ENCODE results near the gene RPTOR. TPM values are rescaled to one million over a fixed set of nuclear protein-coding genes. Genes with fewer than 3 reads are reported as not detected.
A peak's percentile ranks its signal among the peaks of the same experiment; 100 is the strongest.

The RPTOR gene
- total and polyA plus RNA-seq, 2 donors (not counting 1 experiment from before 2014, with no cell fraction given) = 6.7 to 22.8 TPM

DNA sequence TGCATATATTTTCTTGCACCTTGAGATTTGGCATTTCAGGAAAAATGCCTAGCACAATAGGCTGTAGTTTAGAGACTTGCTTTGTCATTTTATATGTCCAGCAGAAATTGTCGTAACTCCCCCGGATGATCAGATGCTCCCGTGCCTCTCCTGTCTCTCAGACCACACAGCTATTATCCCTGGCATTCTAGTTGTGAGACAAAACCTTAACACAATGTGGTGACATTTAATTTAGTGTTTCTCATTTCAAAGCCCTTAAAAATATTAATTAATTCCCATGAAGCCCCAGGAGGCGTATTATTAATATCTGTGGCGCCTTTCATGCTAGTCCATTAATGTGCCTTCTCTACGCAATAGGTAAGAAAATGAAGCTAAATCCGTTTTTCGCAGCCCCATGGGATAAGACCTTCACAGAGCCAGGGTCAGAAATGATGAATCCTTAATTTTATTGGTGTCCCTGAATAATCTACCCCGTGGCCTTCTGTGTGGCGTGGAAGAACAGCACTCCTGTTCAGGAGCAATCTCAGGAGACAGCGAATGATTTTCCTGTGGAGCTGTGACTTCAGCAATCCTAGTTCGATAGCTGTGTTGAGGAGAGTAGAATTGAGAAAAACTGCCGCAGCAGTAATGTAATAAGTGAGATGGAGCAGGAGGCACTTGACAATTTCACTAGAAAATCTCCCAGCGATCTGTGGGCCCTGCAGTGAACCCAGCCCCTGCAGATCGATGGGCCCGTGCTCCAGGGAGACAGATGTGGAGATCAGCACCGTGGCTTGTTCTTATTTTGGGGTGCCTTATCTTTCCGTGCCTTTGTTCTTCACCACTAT, 157.9 kb downstream of the RPTOR start:
- no peak for TF ChIP-seq EZH2 (IDR thresholded peaks at IDR 0.05; ENCODE audit: low read length, missing control alignments)
- TF ChIP-seq, protein P1, sequence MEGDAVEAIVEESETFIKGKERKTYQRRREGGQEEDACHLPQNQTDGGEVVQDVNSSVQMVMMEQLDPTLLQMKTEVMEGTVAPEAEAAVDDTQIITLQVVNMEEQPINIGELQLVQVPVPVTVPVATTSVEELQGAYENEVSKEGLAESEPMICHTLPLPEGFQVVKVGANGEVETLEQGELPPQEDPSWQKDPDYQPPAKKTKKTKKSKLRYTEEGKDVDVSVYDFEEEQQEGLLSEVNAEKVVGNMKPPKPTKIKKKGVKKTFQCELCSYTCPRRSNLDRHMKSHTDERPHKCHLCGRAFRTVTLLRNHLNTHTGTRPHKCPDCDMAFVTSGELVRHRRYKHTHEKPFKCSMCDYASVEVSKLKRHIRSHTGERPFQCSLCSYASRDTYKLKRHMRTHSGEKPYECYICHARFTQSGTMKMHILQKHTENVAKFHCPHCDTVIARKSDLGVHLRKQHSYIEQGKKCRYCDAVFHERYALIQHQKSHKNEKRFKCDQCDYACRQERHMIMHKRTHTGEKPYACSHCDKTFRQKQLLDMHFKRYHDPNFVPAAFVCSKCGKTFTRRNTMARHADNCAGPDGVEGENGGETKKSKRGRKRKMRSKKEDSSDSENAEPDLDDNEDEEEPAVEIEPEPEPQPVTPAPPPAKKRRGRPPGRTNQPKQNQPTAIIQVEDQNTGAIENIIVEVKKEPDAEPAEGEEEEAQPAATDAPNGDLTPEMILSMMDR (conservative IDR thresholded peaks at IDR 0.05 in 1 of 2, IDR thresholded peaks at IDR 0.05 in 1 of 2; ENCODE audit: low read depth in 1 of 2, low read length in 2 of 2) = no peak
- H3K79me2 ChIP-seq (ENCODE audit: control insufficient read depth, insufficient read depth, low read length) = peaks cover 5% of the 10 kb centered on the region
- peaks cover 12% of the 10 kb centered on the region for H3K4me1 ChIP-seq (ENCODE audit: control insufficient read depth, extremely low read depth, insufficient read depth, low read length)
- no peaks in the 10 kb centered on the region for H3K9me3 ChIP-seq (ENCODE audit: control insufficient read depth, insufficient read depth, low read depth, low read length)
- H3K36me3 ChIP-seq (ENCODE audit: control insufficient read depth, insufficient read depth, low read length) = no peaks in the 10 kb centered on the region
- H3K27ac ChIP-seq (ENCODE audit: insufficient read depth, low read length) = no peak overlapping the region
- H4K20me1 ChIP-seq (ENCODE audit: control insufficient read depth, extremely low read depth, insufficient read depth, low read length) = no peaks in the 10 kb centered on the region
- H3K27me3 ChIP-seq (ENCODE audit: control insufficient read depth, insufficient read depth, low read length) = no peaks in the 10 kb centered on the region
- no peak for DNase-seq (ENCODE audit: low read depth in 2 of 2)
- H3K4me3 ChIP-seq (replicated peaks in 1 of 4; ENCODE audit: control extremely low read depth in 1 of 4, insufficient read depth in 1 of 4, low read depth in 3 of 4, low read length in 4 of 4) = no peak overlapping the region
- H2AFZ ChIP-seq (ENCODE audit: low read length) = no peak overlapping the region
- no peak overlapping the region for H3K9ac ChIP-seq (ENCODE audit: insufficient read depth, low read length)
- H3K4me2 ChIP-seq (ENCODE audit: extremely low read depth, insufficient read depth, low read length) = no peak overlapping the region

DNA sequence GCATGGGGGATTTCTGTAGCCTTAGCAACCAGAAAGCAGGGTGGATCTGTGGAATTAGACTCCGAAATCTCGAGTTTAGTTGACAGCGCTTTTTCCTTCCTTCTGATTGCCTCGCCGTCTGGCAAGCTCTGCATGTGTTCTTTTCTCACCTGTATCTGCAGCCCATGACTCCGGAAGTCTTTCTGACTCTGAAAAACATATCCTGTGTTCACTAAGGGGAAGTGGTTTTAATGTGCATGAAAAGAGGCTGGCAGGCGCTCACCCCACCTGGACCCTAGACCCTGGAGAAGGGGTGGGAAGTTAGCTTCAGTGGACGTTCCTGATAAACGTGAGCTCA, 158.5 kb downstream of the RPTOR start:
- Histone ChIP-seq H3K9ac (ENCODE audit: insufficient read depth, low read length) (no peak overlapping the region), H3K9me3 (ENCODE audit: control insufficient read depth, insufficient read depth, low read depth, low read length) (no peaks in the 10 kb centered on the region), H4K20me1 (ENCODE audit: control insufficient read depth, extremely low read depth, insufficient read depth, low read length) (no peaks in the 10 kb centered on the region), H3K79me2 (ENCODE audit: control insufficient read depth, insufficient read depth, low read length) (peaks cover 5% of the 10 kb centered on the region), H3K36me3 (ENCODE audit: control insufficient read depth, insufficient read depth, low read length) (no peaks in the 10 kb centered on the region), H3K4me3 (replicated peaks in 1 of 4; ENCODE audit: control extremely low read depth in 1 of 4, insufficient read depth in 1 of 4, low read depth in 3 of 4, low read length in 4 of 4) (no peak overlapping the region), H3K27ac (ENCODE audit: insufficient read depth, low read length) (no peak overlapping the region), H2AFZ (ENCODE audit: low read length) (no peak overlapping the region), H3K27me3 (ENCODE audit: control insufficient read depth, insufficient read depth, low read length) (no peaks in the 10 kb centered on the region), H3K4me1 (ENCODE audit: control insufficient read depth, extremely low read depth, insufficient read depth, low read length) (peaks cover 12% of the 10 kb centered on the region), H3K4me2 (ENCODE audit: extremely low read depth, insufficient read depth, low read length) (no peak overlapping the region)
- no peak for DNase-seq (ENCODE audit: low read depth in 2 of 2)
- TF ChIP-seq EZH2 (IDR thresholded peaks at IDR 0.05; ENCODE audit: low read length, missing control alignments) = no peak
- TF ChIP-seq, protein P1 (conservative IDR thresholded peaks at IDR 0.05 in 1 of 2, IDR thresholded peaks at IDR 0.05 in 1 of 2; ENCODE audit: low read depth in 1 of 2, low read length in 2 of 2) = no peak

DNA sequence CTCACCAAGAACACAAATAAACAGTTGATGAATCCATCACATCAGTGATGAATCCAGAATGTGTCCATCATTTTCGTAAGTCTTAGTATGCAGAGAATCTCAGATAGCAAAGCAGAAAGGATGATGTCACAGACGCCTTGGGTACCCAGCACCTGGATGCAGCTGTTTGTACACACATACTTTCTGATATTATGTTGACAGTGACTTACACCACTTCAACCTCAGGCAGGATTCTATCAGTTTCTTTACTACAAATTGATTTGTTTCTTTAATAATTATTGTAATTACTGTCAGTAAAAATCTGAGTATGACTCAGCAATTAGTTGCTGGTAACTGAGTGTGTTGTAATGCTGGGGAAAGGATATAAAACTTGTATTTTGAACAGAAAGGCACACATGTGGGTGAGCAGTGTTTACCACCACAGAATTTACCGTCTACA, 159.8 kb downstream of the RPTOR start:
- TF ChIP-seq, protein P1 (conservative IDR thresholded peaks at IDR 0.05 in 1 of 2, IDR thresholded peaks at IDR 0.05 in 1 of 2; ENCODE audit: low read depth in 1 of 2, low read length in 2 of 2) = no peak
- TF ChIP-seq EZH2 (IDR thresholded peaks at IDR 0.05; ENCODE audit: low read length, missing control alignments) = no peak
- H4K20me1 ChIP-seq (ENCODE audit: control insufficient read depth, extremely low read depth, insufficient read depth, low read length) = no peaks in the 10 kb centered on the region
- no peaks in the 10 kb centered on the region for H3K36me3 ChIP-seq (ENCODE audit: control insufficient read depth, insufficient read depth, low read length)
- no peak overlapping the region for H3K4me2 ChIP-seq (ENCODE audit: extremely low read depth, insufficient read depth, low read length)
- DNase-seq (ENCODE audit: low read depth in 2 of 2) = peak; percentile 36 to 43
- H3K79me2 ChIP-seq (ENCODE audit: control insufficient read depth, insufficient read depth, low read length) = peaks cover 5% of the 10 kb centered on the region
- no peak overlapping the region for H2AFZ ChIP-seq (ENCODE audit: low read length)
- no peaks in the 10 kb centered on the region for H3K27me3 ChIP-seq (ENCODE audit: control insufficient read depth, insufficient read depth, low read length)
- H3K4me3 ChIP-seq (replicated peaks in 1 of 4; ENCODE audit: control extremely low read depth in 1 of 4, insufficient read depth in 1 of 4, low read depth in 3 of 4, low read length in 4 of 4) = no peak overlapping the region
- H3K27ac ChIP-seq (ENCODE audit: insufficient read depth, low read length) = no peak overlapping the region
- peaks cover 12% of the 10 kb centered on the region for H3K4me1 ChIP-seq (ENCODE audit: control insufficient read depth, extremely low read depth, insufficient read depth, low read length)
- no peaks in the 10 kb centered on the region for H3K9me3 ChIP-seq (ENCODE audit: control insufficient read depth, insufficient read depth, low read depth, low read length)
- H3K9ac ChIP-seq (ENCODE audit: insufficient read depth, low read length) = no peak overlapping the region
